ENCODE results near the gene NPIPB6.

- TF ChIP-seq, protein P1, sequence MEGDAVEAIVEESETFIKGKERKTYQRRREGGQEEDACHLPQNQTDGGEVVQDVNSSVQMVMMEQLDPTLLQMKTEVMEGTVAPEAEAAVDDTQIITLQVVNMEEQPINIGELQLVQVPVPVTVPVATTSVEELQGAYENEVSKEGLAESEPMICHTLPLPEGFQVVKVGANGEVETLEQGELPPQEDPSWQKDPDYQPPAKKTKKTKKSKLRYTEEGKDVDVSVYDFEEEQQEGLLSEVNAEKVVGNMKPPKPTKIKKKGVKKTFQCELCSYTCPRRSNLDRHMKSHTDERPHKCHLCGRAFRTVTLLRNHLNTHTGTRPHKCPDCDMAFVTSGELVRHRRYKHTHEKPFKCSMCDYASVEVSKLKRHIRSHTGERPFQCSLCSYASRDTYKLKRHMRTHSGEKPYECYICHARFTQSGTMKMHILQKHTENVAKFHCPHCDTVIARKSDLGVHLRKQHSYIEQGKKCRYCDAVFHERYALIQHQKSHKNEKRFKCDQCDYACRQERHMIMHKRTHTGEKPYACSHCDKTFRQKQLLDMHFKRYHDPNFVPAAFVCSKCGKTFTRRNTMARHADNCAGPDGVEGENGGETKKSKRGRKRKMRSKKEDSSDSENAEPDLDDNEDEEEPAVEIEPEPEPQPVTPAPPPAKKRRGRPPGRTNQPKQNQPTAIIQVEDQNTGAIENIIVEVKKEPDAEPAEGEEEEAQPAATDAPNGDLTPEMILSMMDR (IDR thresholded peaks at IDR 0.05), result peak; percentile 25 to 72 (median 60)
- no peak for TF ChIP-seq POLR2A (IDR thresholded peaks at IDR 0.05)
These were observed 41.5 kb downstream of the NPIPB6 start for GRCh38 chr16:28321700-28322411.
